Measurements from ENCODE around the gene ESR1. TPM values are rescaled to one million over a fixed set of nuclear protein-coding genes. Genes with fewer than 3 reads are reported as not detected.

The ESR1 gene
- total RNA-seq, 6 experiments from 2014 or later = 0.07 to 0.63 (median 0.40) TPM

GRCh38 chr6:152004036-152004566 lies 196.6 kb downstream of the ESR1 start:
- no peak for TF ChIP-seq CTCF (IDR thresholded peaks at IDR 0.05)
- DNase-seq = peak; percentile 33
- Mint-ChIP-seq H3K36me3 (ENCODE audit: low read depth) (no peaks in the 10 kb centered on the region), H3K4me3 (no peak overlapping the region), H3K9me3 (no peaks in the 10 kb centered on the region), H3K27ac (no peak overlapping the region), H3K4me1 (ENCODE audit: low read depth) (peaks cover 13% of the 10 kb centered on the region), H3K27me3 (ENCODE audit: insufficient read depth) (no peaks in the 10 kb centered on the region)

- Mint-ChIP-seq H3K36me3 (ENCODE audit: low read depth) (no peaks in the 10 kb centered on the region), H3K9me3 (no peaks in the 10 kb centered on the region), H3K4me1 (ENCODE audit: low read depth) (peaks cover 6% of the 10 kb centered on the region; the same call in 1 of the 2 replicates), H3K27ac (no peak overlapping the region), H3K4me3 (no peak overlapping the region), H3K27me3 (ENCODE audit: insufficient read depth) (peaks cover 3% of the 10 kb centered on the region; the same call in 1 of the 2 replicates)
- TF ChIP-seq CTCF (IDR thresholded peaks at IDR 0.05) = no peak
- no peak for DNase-seq
Observed at GRCh38 chr6:152004896-152005295, 197.4 kb downstream of the ESR1 start.

GRCh38 chr6:152008779-152009178 lies 201.3 kb downstream of the ESR1 start:
- peaks cover 9% of the 10 kb centered on the region for H3K27me3 Mint-ChIP-seq (ENCODE audit: insufficient read depth)
- no peaks in the 10 kb centered on the region for H3K9me3 Mint-ChIP-seq
- H3K27ac Mint-ChIP-seq = no peak overlapping the region

GRCh38 chr6:152012227-152012626 lies 204.7 kb downstream of the ESR1 start:
- no peaks in the 10 kb centered on the region for H3K36me3 Mint-ChIP-seq (ENCODE audit: low read depth)
- no peaks in the 10 kb centered on the region for H3K9me3 Mint-ChIP-seq
- H3K4me3 Mint-ChIP-seq = no peak overlapping the region
- no peak overlapping the region for H3K27ac Mint-ChIP-seq
- H3K27me3 Mint-ChIP-seq (ENCODE audit: insufficient read depth) = peaks cover 9% of the 10 kb centered on the region
- no peaks in the 10 kb centered on the region for H3K4me1 Mint-ChIP-seq (ENCODE audit: low read depth)
- no peak for DNase-seq
- TF ChIP-seq CTCF (IDR thresholded peaks at IDR 0.05) = no peak

More at GRCh38 chr6:152008779-152009178, 201.3 kb downstream of the ESR1 start:
- Mint-ChIP-seq H3K4me3 (no peak overlapping the region), H3K36me3 (ENCODE audit: low read depth) (no peaks in the 10 kb centered on the region), H3K4me1 (ENCODE audit: low read depth) (no peaks in the 10 kb centered on the region)
- DNase-seq = no peak
- no peak for TF ChIP-seq CTCF (IDR thresholded peaks at IDR 0.05)

- TF ChIP-seq CTCF (IDR thresholded peaks at IDR 0.05) = no peak
- DNase-seq = no peak
- Mint-ChIP-seq H3K36me3 (ENCODE audit: low read depth) (peaks cover 3% of the 10 kb centered on the region; the same call in 1 of the 2 replicates), H3K4me3 (no peak overlapping the region), H3K27ac (no peak overlapping the region), H3K9me3 (peaks cover 4% of the 10 kb centered on the region; the same call in 1 of the 2 replicates), H3K4me1 (ENCODE audit: low read depth) (no peaks in the 10 kb centered on the region; the same call in 1 of the 2 replicates), H3K27me3 (ENCODE audit: insufficient read depth) (no peaks in the 10 kb centered on the region; the same call in 1 of the 2 replicates)
Observed at GRCh38 chr6:152018876-152019275, 211.4 kb downstream of the ESR1 start.
